CD14-positive monocyte (primary cell): ENCODE data around the gene NRG3. TPM values are rescaled to one million over a fixed set of nuclear protein-coding genes. Genes with fewer than 3 reads are reported as not detected.
"Not testable (repeated sequence)": the region's sequence is repeated elsewhere in the genome, so short reads cannot be mapped to it uniquely, and the experiment has no call there.

ENCODE experiments used
- DNase-seq, 3 donors: peaks; one replicate each; pipeline ENCODE4 v3.0.0-alpha.2; 2011 to 2022
- H2AFZ ChIP-seq: 2 replicates; pipeline ENCODE4 v1.6.0; 2012; ENCODE audit warnings: mild to moderate bottlenecking, low read depth, low read length, inconsistent platforms; ENCODE audit not compliant: insufficient read depth, poor library complexity, severe bottlenecking
- H3K27ac ChIP-seq, 2 donors: 1 replicate in 1 of 2; 2 replicates in 1 of 2; pipeline ENCODE4 v1.5.1; 2012 to 2013; ENCODE audit warnings: low read length in 2 of 2, control low read depth in 1 of 2, inconsistent platforms in 1 of 2, low read depth in 1 of 2, mild to moderate bottlenecking in 1 of 2
- H3K27me3 ChIP-seq, 2 donors: one replicate each; pipeline versions ENCODE4 v1.6.0 to v1.6.1; 2011 to 2013; ENCODE audit warnings: low read length in 2 of 2; ENCODE audit not compliant: control insufficient read depth in 2 of 2, insufficient read depth in 2 of 2
- H3K36me3 ChIP-seq, 2 donors: replicated peaks in 1 of 2; 1 replicate in 1 of 2; 2 replicates in 1 of 2; pipeline versions ENCODE4 v1.5.1 to v1.6.1; 2012 to 2013; ENCODE audit warnings: low read length in 2 of 2, control low read depth in 1 of 2, inconsistent platforms in 1 of 2, mild to moderate bottlenecking in 1 of 2; ENCODE audit not compliant: insufficient read depth in 2 of 2, control insufficient read depth in 1 of 2
- H3K4me1 ChIP-seq, 2 donors: 1 replicate in 1 of 2; 2 replicates in 1 of 2; pipeline versions ENCODE4 v1.5.1 to v1.6.1; 2012 to 2013; ENCODE audit warnings: low read length in 2 of 2, control low read depth in 1 of 2, inconsistent platforms in 1 of 2, mild to moderate bottlenecking in 1 of 2, moderate library complexity in 1 of 2; ENCODE audit not compliant: insufficient read depth in 2 of 2, control insufficient read depth in 1 of 2
- H3K4me2 ChIP-seq: replicated peaks from 2 replicates; pipeline ENCODE3; 2012; ENCODE audit warnings: low read length, moderate library complexity, mild to moderate bottlenecking; ENCODE audit not compliant: poor library complexity, severe bottlenecking; ENCODE audit errors: extremely low read depth
- H3K4me3 ChIP-seq, 3 experiments: fragments of 200-600 bp in 1 of 3; sonication (generic) in 1 of 3; replicated peaks in 1 of 3; 1 replicate in 2 of 3; 2 replicates in 1 of 3; pipeline ENCODE4 v1.5.1; 2011 to 2013; ENCODE audit warnings: low read length in 3 of 3, mild to moderate bottlenecking in 3 of 3, control low read depth in 2 of 3, low read depth in 2 of 3, inconsistent platforms in 1 of 3, moderate library complexity in 1 of 3
- H3K79me2 ChIP-seq: 2 replicates; pipeline ENCODE4 v1.6.0; 2012; ENCODE audit warnings: mild to moderate bottlenecking, control low read depth, inconsistent platforms, low read length, moderate library complexity; ENCODE audit not compliant: insufficient read depth
- H3K9ac ChIP-seq: 2 replicates; pipeline ENCODE4 v1.6.0; 2017; ENCODE audit warnings: low read length, mild to moderate bottlenecking; ENCODE audit not compliant: insufficient read depth, poor library complexity, severe bottlenecking
- H3K9me3 ChIP-seq, 2 donors: replicated peaks in 1 of 2; 1 replicate in 1 of 2; 2 replicates in 1 of 2; pipeline versions ENCODE4 v1.5.1 to v1.6.1; 2012 to 2013; ENCODE audit warnings: low read length in 2 of 2, control low read depth in 1 of 2; ENCODE audit not compliant: control insufficient read depth in 1 of 2, insufficient read depth in 1 of 2
- H4K20me1 ChIP-seq: 2 replicates; pipeline ENCODE4 v1.6.0; 2012; ENCODE audit warnings: mild to moderate bottlenecking, low read length, control low read depth, moderate library complexity; ENCODE audit not compliant: insufficient read depth
- H3K27ac Mint-ChIP-seq, 7 donors: one replicate each; pipeline ENCODE4 v1.8.0; 2020; ENCODE audit warnings: mild to moderate bottlenecking in 7 of 7, mixed read lengths in 7 of 7, moderate library complexity in 6 of 7, inconsistent platforms in 2 of 7
- H3K27me3 Mint-ChIP-seq, 3 donors: one replicate each; pipeline ENCODE4 v1.8.0; 2021 to 2022; ENCODE audit warnings: low read depth in 3 of 3, mild to moderate bottlenecking in 3 of 3, mixed read lengths in 3 of 3, moderate library complexity in 3 of 3, inconsistent platforms in 1 of 3
- H3K36me3 Mint-ChIP-seq, 2 donors: one replicate each; pipeline ENCODE4 v1.8.0; 2020; ENCODE audit warnings: mixed read lengths in 2 of 2, inconsistent platforms in 1 of 2, mild to moderate bottlenecking in 1 of 2
- H3K4me1 Mint-ChIP-seq: one replicate; pipeline ENCODE4 v1.8.0; 2020; ENCODE audit warnings: mild to moderate bottlenecking, mixed read lengths
- H3K4me3 Mint-ChIP-seq, 2 donors: one replicate each; pipeline ENCODE4 v1.8.0; 2020; ENCODE audit warnings: mild to moderate bottlenecking in 2 of 2, mixed read lengths in 2 of 2, moderate library complexity in 1 of 2
- H3K9me3 Mint-ChIP-seq, 7 donors: one replicate each; pipeline ENCODE4 v1.8.0; 2020 to 2022; ENCODE audit warnings: mixed read lengths in 7 of 7, mild to moderate bottlenecking in 6 of 7, moderate library complexity in 6 of 7, inconsistent platforms in 2 of 7
- CTCF ChIP-seq: fragments of 200-600 bp; IDR thresholded peaks from one replicate; pipeline ENCODE4 v1.8.0; 2022; ENCODE audit warnings: antibody characterized with exemption, mild to moderate bottlenecking
- WGBS: methylation state at CpG from one replicate; pipeline ENCODE4 v1.1.5; 2013; ENCODE audit warnings: missing lambda C conversion rate; ENCODE audit not compliant: insufficient coverage; 5-methylcytosine and 5-hydroxymethylcytosine counted together
- intact Hi-C, 2 donors: fragments of 100-400 bp; cut with micrococcal nuclease; formaldehyde crosslinking; loops; one replicate each; pipeline versions ENCODE4 v1.15.0 to v1.15.1; 2023
- polyA plus RNA-seq, 3 donors: library from polyadenylated mRNA; depleted of rRNA in 1 of 3; unstranded in 2 of 3; stranded (reverse) in 1 of 3; fragments of 300-500 nt in 2 of 3; fragments of >200 nt in 1 of 3; fragmentation: Illumina TruSeq in 2 of 3; gene quantifications; 1 replicate in 2 of 3; 2 replicates in 1 of 3; pipeline ENCODE4 v1.2.3, GENCODE V29; 2012 to 2021

The NRG3 gene
- polyA plus RNA-seq, 3 donors = not detected

GRCh38 chr10:82953909-82954308, 1078.9 kb downstream of the NRG3 start:
- Mint-ChIP-seq H3K27ac (no peak overlapping the region), H3K4me3 (no peak overlapping the region), H3K9me3 (no peaks in the 10 kb centered on the region), H3K4me1 (no peaks in the 10 kb centered on the region), H3K27me3 (peaks cover 0 to 5% (median 0%) of the 10 kb centered on the region in 3 donors), H3K36me3 (no peaks in the 10 kb centered on the region)
- no peak for DNase-seq
- H3K9ac ChIP-seq = no peak overlapping the region
- peaks cover 0 to 2% of the 10 kb centered on the region in 2 donors for H3K27me3 ChIP-seq
- no CpG with 5 or more reads among the region's 4 CpGs for WGBS
- no peak for TF ChIP-seq CTCF
- H3K79me2 ChIP-seq = no peaks in the 10 kb centered on the region
- no peaks in the 10 kb centered on the region for H3K36me3 ChIP-seq
- H3K4me2 ChIP-seq = no peak overlapping the region
- H3K27ac ChIP-seq = no peak overlapping the region
- no peaks in the 10 kb centered on the region for H3K9me3 ChIP-seq
- H3K4me3 ChIP-seq = no peak overlapping the region
- no peaks in the 10 kb centered on the region for H4K20me1 ChIP-seq
- intact Hi-C loops = no loop called here
- no peak overlapping the region for H2AFZ ChIP-seq
- no peaks in the 10 kb centered on the region for H3K4me1 ChIP-seq

GRCh38 chr10:82960421-82961060, 1085.5 kb downstream of the NRG3 start:
- H3K27me3 ChIP-seq, H3K4me1 Mint-ChIP-seq, H3K79me2 ChIP-seq, H3K36me3 ChIP-seq, H3K36me3 Mint-ChIP-seq, H3K27me3 Mint-ChIP-seq, intact Hi-C loops, H3K9me3 ChIP-seq, DNase-seq, H3K4me2 ChIP-seq, H3K4me3 Mint-ChIP-seq, H3K4me1 ChIP-seq, H3K9me3 Mint-ChIP-seq, H3K9ac ChIP-seq, H3K27ac ChIP-seq, H3K27ac Mint-ChIP-seq, H3K4me3 ChIP-seq, H4K20me1 ChIP-seq, H2AFZ ChIP-seq: not testable (repeated sequence)
- WGBS = 59% methylated on average over 3 of the region's 7 CpGs
